Measurements from ENCODE around the gene XRCC5. TPM values are rescaled to one million over a fixed set of nuclear protein-coding genes. Genes with fewer than 3 reads are reported as not detected.

Gene XRCC5
- total RNA-seq, 1 experiment from 2014 or later: 424 TPM

GRCh38 chr2:216070195-216070594 is 39.0 kb upstream of the XRCC5 start:
- H3K9me3 ChIP-seq (ENCODE audit: control insufficient read depth in 1 of 2, insufficient read depth in 1 of 2, low read depth in 1 of 2, low read length in 2 of 2): no peaks in the 10 kb centered on the region
- CTCF ChIA-PET: interaction anchor here (1.2 kb wide), 1 partner anchor 44 kb away, joined by 3 read pairs; no protein-coding TSS in a partner anchor
- BruUV-seq (replicated peaks): no TSS peak
- H3K4me3 ChIP-seq (replicated peaks in 1 of 2; ENCODE audit: low read depth in 1 of 2, low read length in 2 of 2): no peak overlapping the region
- intact Hi-C loops (cut with micrococcal nuclease): no loop called here
- H2AFZ ChIP-seq (ENCODE audit: low read depth, low read length, poor library complexity, severe bottlenecking): no peak overlapping the region
- H3K79me2 ChIP-seq (ENCODE audit: insufficient read depth, low read length): no peaks in the 10 kb centered on the region
- no peak overlapping the region for H3K9ac ChIP-seq (ENCODE audit: low read length)
- RAD21 ChIA-PET (ENCODE audit: low non-redundant PET in 1 of 2, low total read pairs in 2 of 2, uncharacterized antibody in 2 of 2, unreplicated experiment in 2 of 2): no interaction called here
- H3K36me3 ChIP-seq (ENCODE audit: control insufficient read depth in 1 of 2, insufficient read depth in 2 of 2, low read length in 2 of 2): no peaks in the 10 kb centered on the region
- no peak overlapping the region for H3K27ac ChIP-seq (ENCODE audit: low read depth, low read length)
- H3K4me1 ChIP-seq (ENCODE audit: control insufficient read depth in 1 of 2, insufficient read depth in 2 of 2, low read length in 2 of 2): peaks cover 0 to 5% of the 10 kb centered on the region in 2 experiments; a peak in 2 of 4 replicates
- H3K4me2 ChIP-seq (ENCODE audit: low read length): no peak overlapping the region
- POLR2A ChIA-PET: no interaction called here
- no peaks in the 10 kb centered on the region for H4K20me1 ChIP-seq (ENCODE audit: insufficient read depth)
- H3K9me2 ChIP-seq (ENCODE audit: insufficient read depth): no peaks in the 10 kb centered on the region
- TF ChIP-seq CEBPB (IDR thresholded peaks at IDR 0.05; ENCODE audit: low read depth) (no peak), CBX3 (IDR thresholded peaks at IDR 0.05; ENCODE audit: low read depth) (no peak), SRF (IDR thresholded peaks at IDR 0.05; ENCODE audit: low read depth) (no peak), POLR2AphosphoS5 (IDR thresholded peaks at IDR 0.05; ENCODE audit: low read depth, low read length) (no peak), SP1 (IDR thresholded peaks at IDR 0.05; ENCODE audit: low read depth) (no peak), RAD21 (IDR thresholded peaks at IDR 0.05; ENCODE audit: low read depth) (no peak), SIN3A (IDR thresholded peaks at IDR 0.05; ENCODE audit: low read depth) (no peak), POLR2A (IDR thresholded peaks at IDR 0.05; ENCODE audit: borderline replicate concordance, extremely low read depth, insufficient read depth, insufficient read length) (no peak), ATF3 (IDR thresholded peaks at IDR 0.05) (no peak), EZH2phosphoT487 (IDR thresholded peaks at IDR 0.05; ENCODE audit: borderline replicate concordance) (no peak), TCF7L2 (IDR thresholded peaks at IDR 0.05; ENCODE audit: borderline replicate concordance, extremely low read depth, insufficient read depth, insufficient read length) (no peak), ZNF274 (IDR thresholded peaks at IDR 0.05; ENCODE audit: low read depth, low read length) (no peak), EGR1 (IDR thresholded peaks at IDR 0.05; ENCODE audit: low read depth) (no peak)
- TF ChIP-seq, protein P1, sequence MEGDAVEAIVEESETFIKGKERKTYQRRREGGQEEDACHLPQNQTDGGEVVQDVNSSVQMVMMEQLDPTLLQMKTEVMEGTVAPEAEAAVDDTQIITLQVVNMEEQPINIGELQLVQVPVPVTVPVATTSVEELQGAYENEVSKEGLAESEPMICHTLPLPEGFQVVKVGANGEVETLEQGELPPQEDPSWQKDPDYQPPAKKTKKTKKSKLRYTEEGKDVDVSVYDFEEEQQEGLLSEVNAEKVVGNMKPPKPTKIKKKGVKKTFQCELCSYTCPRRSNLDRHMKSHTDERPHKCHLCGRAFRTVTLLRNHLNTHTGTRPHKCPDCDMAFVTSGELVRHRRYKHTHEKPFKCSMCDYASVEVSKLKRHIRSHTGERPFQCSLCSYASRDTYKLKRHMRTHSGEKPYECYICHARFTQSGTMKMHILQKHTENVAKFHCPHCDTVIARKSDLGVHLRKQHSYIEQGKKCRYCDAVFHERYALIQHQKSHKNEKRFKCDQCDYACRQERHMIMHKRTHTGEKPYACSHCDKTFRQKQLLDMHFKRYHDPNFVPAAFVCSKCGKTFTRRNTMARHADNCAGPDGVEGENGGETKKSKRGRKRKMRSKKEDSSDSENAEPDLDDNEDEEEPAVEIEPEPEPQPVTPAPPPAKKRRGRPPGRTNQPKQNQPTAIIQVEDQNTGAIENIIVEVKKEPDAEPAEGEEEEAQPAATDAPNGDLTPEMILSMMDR (IDR thresholded peaks at IDR 0.05 in 2 of 3, conservative IDR thresholded peaks at IDR 0.05 in 1 of 3; ENCODE audit: borderline replicate concordance in 1 of 3, insufficient read depth in 1 of 3, low read depth in 2 of 3, low read length in 2 of 3): no peak
- TF ChIP-seq, protein P2, sequence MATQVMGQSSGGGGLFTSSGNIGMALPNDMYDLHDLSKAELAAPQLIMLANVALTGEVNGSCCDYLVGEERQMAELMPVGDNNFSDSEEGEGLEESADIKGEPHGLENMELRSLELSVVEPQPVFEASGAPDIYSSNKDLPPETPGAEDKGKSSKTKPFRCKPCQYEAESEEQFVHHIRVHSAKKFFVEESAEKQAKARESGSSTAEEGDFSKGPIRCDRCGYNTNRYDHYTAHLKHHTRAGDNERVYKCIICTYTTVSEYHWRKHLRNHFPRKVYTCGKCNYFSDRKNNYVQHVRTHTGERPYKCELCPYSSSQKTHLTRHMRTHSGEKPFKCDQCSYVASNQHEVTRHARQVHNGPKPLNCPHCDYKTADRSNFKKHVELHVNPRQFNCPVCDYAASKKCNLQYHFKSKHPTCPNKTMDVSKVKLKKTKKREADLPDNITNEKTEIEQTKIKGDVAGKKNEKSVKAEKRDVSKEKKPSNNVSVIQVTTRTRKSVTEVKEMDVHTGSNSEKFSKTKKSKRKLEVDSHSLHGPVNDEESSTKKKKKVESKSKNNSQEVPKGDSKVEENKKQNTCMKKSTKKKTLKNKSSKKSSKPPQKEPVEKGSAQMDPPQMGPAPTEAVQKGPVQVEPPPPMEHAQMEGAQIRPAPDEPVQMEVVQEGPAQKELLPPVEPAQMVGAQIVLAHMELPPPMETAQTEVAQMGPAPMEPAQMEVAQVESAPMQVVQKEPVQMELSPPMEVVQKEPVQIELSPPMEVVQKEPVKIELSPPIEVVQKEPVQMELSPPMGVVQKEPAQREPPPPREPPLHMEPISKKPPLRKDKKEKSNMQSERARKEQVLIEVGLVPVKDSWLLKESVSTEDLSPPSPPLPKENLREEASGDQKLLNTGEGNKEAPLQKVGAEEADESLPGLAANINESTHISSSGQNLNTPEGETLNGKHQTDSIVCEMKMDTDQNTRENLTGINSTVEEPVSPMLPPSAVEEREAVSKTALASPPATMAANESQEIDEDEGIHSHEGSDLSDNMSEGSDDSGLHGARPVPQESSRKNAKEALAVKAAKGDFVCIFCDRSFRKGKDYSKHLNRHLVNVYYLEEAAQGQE (IDR thresholded peaks at IDR 0.05; ENCODE audit: low read depth): no peak
- DNase-seq (ENCODE audit: low read depth, low spot score) (no peak), ATAC-seq (no peak)
- no peaks in the 10 kb centered on the region for H3K27me3 ChIP-seq (ENCODE audit: insufficient read depth, low read length)

Data from HCT116 (cell line).